ENCODE measurements around the gene MEGF11.
"Not testable (repeated sequence)": the region's sequence is repeated elsewhere in the genome, so short reads cannot be mapped to it uniquely, and the experiment has no call there.

DNA sequence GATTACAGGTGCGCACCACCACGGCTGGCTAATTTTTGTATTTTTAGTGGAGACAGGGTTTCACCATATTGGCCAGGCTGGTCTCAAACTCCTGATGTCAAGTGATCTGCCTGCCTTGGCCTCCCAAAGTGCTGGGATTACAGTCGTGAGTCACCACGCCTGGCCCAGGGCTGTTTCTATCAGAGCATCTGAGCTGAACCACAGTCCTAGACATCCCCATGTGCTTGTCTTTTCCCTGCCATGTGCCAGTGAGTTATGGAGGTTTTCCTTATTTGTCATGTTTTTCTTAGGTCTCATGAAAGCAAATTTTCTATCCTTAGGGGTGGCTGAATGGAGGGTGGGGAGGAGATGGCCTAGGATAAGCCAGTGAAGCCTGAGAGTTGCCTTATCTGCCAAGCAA is 250.4 kb downstream of the MEGF11 start:
- TF ChIP-seq, protein P1, sequence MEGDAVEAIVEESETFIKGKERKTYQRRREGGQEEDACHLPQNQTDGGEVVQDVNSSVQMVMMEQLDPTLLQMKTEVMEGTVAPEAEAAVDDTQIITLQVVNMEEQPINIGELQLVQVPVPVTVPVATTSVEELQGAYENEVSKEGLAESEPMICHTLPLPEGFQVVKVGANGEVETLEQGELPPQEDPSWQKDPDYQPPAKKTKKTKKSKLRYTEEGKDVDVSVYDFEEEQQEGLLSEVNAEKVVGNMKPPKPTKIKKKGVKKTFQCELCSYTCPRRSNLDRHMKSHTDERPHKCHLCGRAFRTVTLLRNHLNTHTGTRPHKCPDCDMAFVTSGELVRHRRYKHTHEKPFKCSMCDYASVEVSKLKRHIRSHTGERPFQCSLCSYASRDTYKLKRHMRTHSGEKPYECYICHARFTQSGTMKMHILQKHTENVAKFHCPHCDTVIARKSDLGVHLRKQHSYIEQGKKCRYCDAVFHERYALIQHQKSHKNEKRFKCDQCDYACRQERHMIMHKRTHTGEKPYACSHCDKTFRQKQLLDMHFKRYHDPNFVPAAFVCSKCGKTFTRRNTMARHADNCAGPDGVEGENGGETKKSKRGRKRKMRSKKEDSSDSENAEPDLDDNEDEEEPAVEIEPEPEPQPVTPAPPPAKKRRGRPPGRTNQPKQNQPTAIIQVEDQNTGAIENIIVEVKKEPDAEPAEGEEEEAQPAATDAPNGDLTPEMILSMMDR (conservative IDR thresholded peaks at IDR 0.05; ENCODE audit: low read length): not testable (repeated sequence)
- TF ChIP-seq EZH2phosphoT487 (IDR thresholded peaks at IDR 0.05; ENCODE audit: borderline replicate concordance): not testable (repeated sequence)
